GM12878 (cell line): ENCODE results near the gene CSNK2A1. TPM values are rescaled to one million over a fixed set of nuclear protein-coding genes. Genes with fewer than 3 reads are reported as not detected.
A peak's percentile ranks its signal among the peaks of the same experiment; 100 is the strongest.

Experiments
- ATAC-seq: fragments of 200-7000 bp; cut with Tn5 transposase; 3 replicates; pipeline ENCODE4 v1.9.1; 2020; ENCODE audit warnings: mild to moderate bottlenecking, moderate library complexity
- BruUV-seq: library from RNA; stranded (reverse); fragments of 400-500 nt; replicated peaks from 2 replicates; lab custom pipeline; 2021; lab: Mats Ljungman, UMichigan
- CTCF ChIA-PET: fragments of 300-600 bp; sonication (Branson Sonifier 250); formaldehyde crosslinking; extraction: SDS; loops from one replicate; lab custom pipeline; 2021; ENCODE audit warnings: inconsistent platforms; lab: Yijun Ruan, JAX
- POLR2A ChIA-PET: fragments of 350-600 bp; formaldehyde crosslinking; extraction: SDS; loops from one replicate; lab custom pipeline; 2021; ENCODE audit warnings: inconsistent platforms; lab: Charles Lee
- RAD21 ChIA-PET: fragments of 300-600 bp; sonication (Branson Sonifier 250); formaldehyde crosslinking; loops from one replicate; lab custom pipeline; 2023; ENCODE audit warnings: antibody characterized with exemption; ENCODE audit not compliant: unreplicated experiment; lab: Charles Lee
- SMC1A ChIA-PET: fragments of 300-600 bp; sonication (Branson Sonifier 250); formaldehyde crosslinking; loops from one replicate; lab custom pipeline; 2023; ENCODE audit not compliant: unreplicated experiment, uncharacterized antibody; lab: Charles Lee
- DNase-seq: peaks from one replicate; pipeline ENCODE4 v3.0.0-alpha.2; 2011; ENCODE audit warnings: low read depth, low spot score
- FAIRE-seq: peaks from 3 replicates; lab custom pipeline; 2011; peaks lifted over from hg19 to GRCh38; lab: Jason Lieb, UNC
- H2AFZ ChIP-seq: 2 replicates; pipeline ENCODE4 v1.6.0; 2011; ENCODE audit warnings: low read depth, low read length, control low read depth; ENCODE audit not compliant: control insufficient read depth
- H3K27ac ChIP-seq: 2 replicates; pipeline ENCODE4 v1.5.1; 2011; ENCODE audit warnings: control low read depth; ENCODE audit not compliant: control insufficient read depth, insufficient read depth
- H3K27me3 ChIP-seq, 2 experiments: replicated peaks in 1 of 2; 2 replicates each; pipeline versions ENCODE4 v1.6.0 to v1.6.1; 2011; ENCODE audit warnings: low read length in 1 of 2; ENCODE audit not compliant: control insufficient read depth in 2 of 2, insufficient read depth in 2 of 2
- H3K36me3 ChIP-seq, 2 experiments: 2 replicates each; pipeline ENCODE4 v1.5.1; 2011; ENCODE audit warnings: low read length in 1 of 2; ENCODE audit not compliant: control insufficient read depth in 2 of 2, insufficient read depth in 2 of 2
- H3K4me1 ChIP-seq: 2 replicates; pipeline ENCODE4 v1.6.1; 2011; ENCODE audit warnings: mild to moderate bottlenecking, low read length, moderate library complexity, mixed read lengths; ENCODE audit not compliant: control insufficient read depth, insufficient read depth
- H3K4me2 ChIP-seq: 2 replicates; pipeline ENCODE4 v1.6.0; 2011; ENCODE audit warnings: control low read depth; ENCODE audit not compliant: control insufficient read depth, insufficient read depth
- H3K4me3 ChIP-seq: fragments of 200-600 bp; sonication (generic); 2 replicates; pipeline ENCODE4 v1.5.1; 2016
- H3K79me2 ChIP-seq: 2 replicates; pipeline ENCODE4 v1.6.0; 2011; ENCODE audit warnings: low read length; ENCODE audit not compliant: control insufficient read depth, insufficient read depth
- H3K9ac ChIP-seq: 2 replicates; pipeline ENCODE4 v1.8.0; 2011; ENCODE audit warnings: low read length, control low read depth, mixed read lengths; ENCODE audit not compliant: control insufficient read depth, insufficient read depth
- H3K9me3 ChIP-seq: replicated peaks from 3 replicates; pipeline ENCODE4 v1.5.1; 2011; ENCODE audit warnings: mild to moderate bottlenecking, low read length; ENCODE audit not compliant: control insufficient read depth, insufficient read depth
- H4K20me1 ChIP-seq: 2 replicates; pipeline ENCODE4 v1.6.0; 2011; ENCODE audit not compliant: control insufficient read depth, insufficient read depth
- ATF7 ChIP-seq: fragments of 450-650 bp; IDR thresholded peaks from 2 replicates; pipeline ENCODE4 v1.6.1; 2016; ENCODE audit warnings: low read depth, mild to moderate bottlenecking
- FOXM1 ChIP-seq: IDR thresholded peaks from 2 replicates; pipeline ENCODE4 v1.6.1; 2012; ENCODE audit warnings: low read depth, mild to moderate bottlenecking, inconsistent platforms, low read length, moderate library complexity
- IKZF1 ChIP-seq: fragments of 450-650 bp; conservative IDR thresholded peaks from 2 replicates; pipeline ENCODE4 v1.6.1; 2017; ENCODE audit warnings: antibody characterized with exemption, mild to moderate bottlenecking
- NFIC ChIP-seq: IDR thresholded peaks from 2 replicates; pipeline ENCODE4 v1.6.1; 2012; ENCODE audit warnings: low read depth, mild to moderate bottlenecking, inconsistent platforms, low read length, moderate library complexity
- POLR2AphosphoS2 ChIP-seq: IDR thresholded peaks from 2 replicates; pipeline ENCODE4 v1.6.1; 2011; ENCODE audit warnings: low read depth, mild to moderate bottlenecking, low read length, improper control_type of control experiment, moderate library complexity
- RUNX3 ChIP-seq: IDR thresholded peaks from 2 replicates; pipeline ENCODE4 v1.6.1; 2012; ENCODE audit warnings: low read length, inconsistent platforms
- SMAD1 ChIP-seq: fragments of 450-650 bp; IDR thresholded peaks from 2 replicates; pipeline ENCODE4 v1.6.1; 2018; ENCODE audit warnings: mild to moderate bottlenecking, low read depth; ENCODE audit not compliant: partially characterized antibody
- SMARCA5 ChIP-seq: fragments of 450-650 bp; IDR thresholded peaks from 2 replicates; pipeline ENCODE4 v1.6.1; 2017; ENCODE audit warnings: mild to moderate bottlenecking
- ZBED1 ChIP-seq: IDR thresholded peaks from 2 replicates; pipeline ENCODE4 v1.6.1; 2016; ENCODE audit warnings: borderline replicate concordance
- WGBS: methylation state at CpG from one replicate; pipeline ENCODE4 v1.1.6; 2016; ENCODE audit warnings: low lambda C conversion rate; ENCODE audit not compliant: insufficient replicate concordance, insufficient coverage; ENCODE audit errors: missing lambda C conversion rate; 5-methylcytosine and 5-hydroxymethylcytosine counted together
- in situ Hi-C: fragments of 300-500 bp; cut with MboI; formaldehyde crosslinking; loops from 9 replicates; pipeline ENCODE4 v1.14.3; 2018; ENCODE audit warnings: mixed read lengths
- intact Hi-C: fragments of 100-400 bp; cut with micrococcal nuclease; formaldehyde crosslinking; loops from one replicate; pipeline ENCODE4 v1.14.2; 2022; ENCODE audit not compliant: unreplicated experiment
- polyA plus RNA-seq, 11 experiments: library from polyadenylated mRNA; depleted of rRNA in 4 of 11; unstranded in 6 of 11; stranded (reverse) in 5 of 11; fragments of >200 nt; fragmentation: Nextera tagmentation in 4 of 11; fragmentation: Illumina TruSeq in 1 of 11; extraction: Ambion mirVana in 4 of 11; extraction: Trizol in 1 of 11; gene quantifications; 1 replicate in 1 of 11; 2 replicates in 10 of 11; pipeline versions ENCODE4 v1.2.1 to v1.2.3, GENCODE V29; 2011 to 2016; ENCODE audit warnings: inconsistent platforms in 2 of 11, missing spikeins in 2 of 11, low read depth in 1 of 11
- total RNA-seq, 4 experiments: library from RNA; depleted of rRNA in 3 of 4; stranded (reverse); fragments of >200 nt in 3 of 4; fragmentation: Illumina TruSeq in 1 of 4; extraction: Trizol in 1 of 4; gene quantifications; 2 replicates each; pipeline versions ENCODE4 v1.2.1 to v1.2.3, GENCODE V29; 2013 to 2021
- TF ChIP-seq, protein P1 (sequence below), 3 experiments: IDR thresholded peaks in 2 of 3; conservative IDR thresholded peaks in 1 of 3; 2 replicates each; pipeline ENCODE4 v1.5.1; 2011; ENCODE audit warnings: low read depth in 3 of 3, low read length in 3 of 3, mild to moderate bottlenecking in 3 of 3, control low read depth in 2 of 3, moderate library complexity in 2 of 3, inconsistent platforms in 1 of 3, mixed read lengths in 1 of 3; ENCODE audit not compliant: control insufficient read depth in 2 of 3, insufficient read depth in 1 of 3; ENCODE audit errors: extremely low read depth in 1 of 3

The CSNK2A1 gene
- total and polyA plus RNA-seq, 10 of the 15 experiments (the other 5 are each of a cell fraction or from before 2014, with no cell fraction given), result 47.6 to 199 (median 95.0) TPM

DNA sequence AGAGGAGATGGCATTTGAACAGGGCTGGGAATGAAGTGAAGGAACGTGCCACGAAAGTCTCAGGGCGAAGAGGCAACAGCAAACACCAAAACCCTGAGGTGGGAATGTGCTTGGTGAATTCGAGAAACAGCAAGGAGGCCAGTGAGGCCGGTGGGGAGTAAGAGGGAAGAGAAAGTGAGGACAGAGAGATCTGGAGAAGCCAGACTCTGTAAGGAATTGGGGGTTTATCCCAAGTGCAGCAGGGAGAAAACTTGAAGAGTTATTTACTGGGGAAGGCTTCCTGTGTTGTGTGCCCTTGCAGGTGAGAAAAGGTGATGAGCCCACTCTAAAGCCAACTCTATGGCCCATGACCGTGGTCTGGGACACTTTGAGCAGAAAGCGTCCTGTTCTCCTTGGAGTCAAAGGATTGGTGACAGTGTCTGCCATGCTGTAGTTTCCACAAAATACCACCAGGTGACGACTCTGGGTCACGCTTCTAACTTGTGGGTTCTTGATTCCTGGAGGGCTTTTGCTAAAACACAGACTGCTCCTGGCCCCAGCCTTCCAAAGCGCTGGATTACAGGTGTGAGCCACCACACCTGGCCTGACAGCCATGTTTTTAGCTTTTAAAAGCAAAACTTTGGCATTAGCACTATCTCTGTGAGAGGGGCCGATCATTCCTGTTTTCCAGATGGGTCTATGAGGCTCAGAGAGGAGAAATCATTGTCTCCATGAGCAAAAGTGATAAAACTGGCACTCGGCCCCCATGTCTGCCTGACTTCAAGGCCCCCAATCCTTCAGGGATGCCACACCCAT lies 18.0 kb upstream of the CSNK2A1 start (continued):
- TF ChIP-seq IKZF1, result peak; percentile 24; the same call in 1 of the 2 replicates
- TF ChIP-seq ATF7, result no peak
- TF ChIP-seq POLR2AphosphoS2, result no peak
- TF ChIP-seq NFIC, result no peak
- no peak for TF ChIP-seq SMAD1
- TF ChIP-seq RUNX3, result peak; percentile 75
- no peak for TF ChIP-seq SMARCA5
- TF ChIP-seq FOXM1, result 0 out of 2 replicates have a peak, but pooled peaks have one; percentile 22
- TF ChIP-seq, all 136 proteins: peak for 11

DNA sequence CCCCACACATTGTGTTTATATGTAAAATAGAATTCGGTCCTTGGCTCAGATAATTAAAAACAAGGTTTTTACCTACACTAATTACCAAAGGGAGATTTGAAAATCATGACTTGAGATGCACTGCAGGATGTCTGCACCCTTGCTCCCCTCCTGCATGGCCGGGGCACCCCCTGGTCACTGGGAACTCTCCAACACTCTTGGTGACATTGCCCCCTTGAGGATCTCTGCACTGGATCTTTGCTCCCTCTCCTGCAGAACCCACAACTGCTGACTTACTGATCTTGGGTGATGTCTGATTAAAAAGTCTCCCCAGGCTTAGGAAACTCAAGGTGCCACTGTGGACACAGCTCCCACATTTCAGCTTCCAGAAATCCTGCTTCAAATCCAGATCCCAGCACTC lies 17.1 kb upstream of the CSNK2A1 start:
- H3K4me1 ChIP-seq, result no peaks in the 10 kb centered on the region
- H3K27ac ChIP-seq, result no peak overlapping the region
- TF ChIP-seq ZBED1, result no peak
- TF ChIP-seq, protein P1, sequence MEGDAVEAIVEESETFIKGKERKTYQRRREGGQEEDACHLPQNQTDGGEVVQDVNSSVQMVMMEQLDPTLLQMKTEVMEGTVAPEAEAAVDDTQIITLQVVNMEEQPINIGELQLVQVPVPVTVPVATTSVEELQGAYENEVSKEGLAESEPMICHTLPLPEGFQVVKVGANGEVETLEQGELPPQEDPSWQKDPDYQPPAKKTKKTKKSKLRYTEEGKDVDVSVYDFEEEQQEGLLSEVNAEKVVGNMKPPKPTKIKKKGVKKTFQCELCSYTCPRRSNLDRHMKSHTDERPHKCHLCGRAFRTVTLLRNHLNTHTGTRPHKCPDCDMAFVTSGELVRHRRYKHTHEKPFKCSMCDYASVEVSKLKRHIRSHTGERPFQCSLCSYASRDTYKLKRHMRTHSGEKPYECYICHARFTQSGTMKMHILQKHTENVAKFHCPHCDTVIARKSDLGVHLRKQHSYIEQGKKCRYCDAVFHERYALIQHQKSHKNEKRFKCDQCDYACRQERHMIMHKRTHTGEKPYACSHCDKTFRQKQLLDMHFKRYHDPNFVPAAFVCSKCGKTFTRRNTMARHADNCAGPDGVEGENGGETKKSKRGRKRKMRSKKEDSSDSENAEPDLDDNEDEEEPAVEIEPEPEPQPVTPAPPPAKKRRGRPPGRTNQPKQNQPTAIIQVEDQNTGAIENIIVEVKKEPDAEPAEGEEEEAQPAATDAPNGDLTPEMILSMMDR (IDR thresholded peaks at IDR 0.05 in 2 of 3, conservative IDR thresholded peaks at IDR 0.05 in 1 of 3; ENCODE audit: control insufficient read depth in 2 of 3, extremely low read depth in 1 of 3, insufficient read depth in 1 of 3, low read depth in 3 of 3, low read length in 3 of 3), result peak in 1 of 3 experiments; percentile 25; a peak in 1 of 6 replicates
- ChIA-PET RAD21 (interaction anchor here (0.6 to 2.3 kb wide), 9 partner anchors 17 to 206 kb away, joined by 3 to 29 read pairs (median 3); partner anchors contain the start of gene CSNK2A1), CTCF (interaction anchor here (0.6 to 6.5 kb wide), 12 partner anchors 11 to 206 kb away, joined by 3 to 190 read pairs (median 5); partner anchors contain the start of gene CSNK2A1), POLR2A (no interaction called here), SMC1A (interaction anchor here (0.7 to 5.1 kb wide), 12 partner anchors 8 to 178 kb away, joined by 3 to 75 read pairs (median 4); no protein-coding TSS in a partner anchor)
- no peak overlapping the region for H3K4me3 ChIP-seq
- DNase-seq (no peak), ATAC-seq (peak; percentile 40; the same call in 1 of the 3 replicates), FAIRE-seq (no peak)
- H3K9me3 ChIP-seq, result no peaks in the 10 kb centered on the region
- intact Hi-C loops (loop anchor here (1.0 kb wide), 3 partner anchors 85 to 179 kb away; no protein-coding TSS in a partner anchor), in situ Hi-C loops (loop anchor here (5.0 kb wide), 2 partner anchors 87 to 182 kb away; no protein-coding TSS in a partner anchor)
- H3K36me3 ChIP-seq, result no peaks in the 10 kb centered on the region
- H3K4me2 ChIP-seq, result no peak overlapping the region
- H2AFZ ChIP-seq, result no peak overlapping the region
- H3K79me2 ChIP-seq, result no peaks in the 10 kb centered on the region
- no TSS peak for BruUV-seq
- no peak overlapping the region for H3K9ac ChIP-seq
- no peaks in the 10 kb centered on the region; a peak in 1 of 4 replicates for H3K27me3 ChIP-seq
- 11% methylated on average over 2 of the region's 2 CpGs for WGBS
- no peaks in the 10 kb centered on the region for H4K20me1 ChIP-seq
